Endothelial cell of umbilical vein (primary cell): ENCODE data around the gene ME3.

Source experiments
- EZH2 ChIP-seq: IDR thresholded peaks from 2 replicates; pipeline ENCODE4 v1.6.1; 2012; ENCODE audit warnings: borderline replicate concordance, low read depth, mild to moderate bottlenecking, moderate library complexity, low read length, inconsistent platforms; ENCODE audit not compliant: severe bottlenecking
- TF ChIP-seq, protein P1 (sequence below), 2 donors: IDR thresholded peaks; 1 replicate in 1 of 2; 2 replicates in 1 of 2; pipeline ENCODE4 v1.5.1; 2011; ENCODE audit warnings: low read length in 2 of 2, mild to moderate bottlenecking in 2 of 2, moderate library complexity in 2 of 2, control low read depth in 1 of 2, inconsistent platforms in 1 of 2, low read depth in 1 of 2; ENCODE audit not compliant: insufficient read depth in 1 of 2; ENCODE audit errors: extremely low read depth in 1 of 2

DNA sequence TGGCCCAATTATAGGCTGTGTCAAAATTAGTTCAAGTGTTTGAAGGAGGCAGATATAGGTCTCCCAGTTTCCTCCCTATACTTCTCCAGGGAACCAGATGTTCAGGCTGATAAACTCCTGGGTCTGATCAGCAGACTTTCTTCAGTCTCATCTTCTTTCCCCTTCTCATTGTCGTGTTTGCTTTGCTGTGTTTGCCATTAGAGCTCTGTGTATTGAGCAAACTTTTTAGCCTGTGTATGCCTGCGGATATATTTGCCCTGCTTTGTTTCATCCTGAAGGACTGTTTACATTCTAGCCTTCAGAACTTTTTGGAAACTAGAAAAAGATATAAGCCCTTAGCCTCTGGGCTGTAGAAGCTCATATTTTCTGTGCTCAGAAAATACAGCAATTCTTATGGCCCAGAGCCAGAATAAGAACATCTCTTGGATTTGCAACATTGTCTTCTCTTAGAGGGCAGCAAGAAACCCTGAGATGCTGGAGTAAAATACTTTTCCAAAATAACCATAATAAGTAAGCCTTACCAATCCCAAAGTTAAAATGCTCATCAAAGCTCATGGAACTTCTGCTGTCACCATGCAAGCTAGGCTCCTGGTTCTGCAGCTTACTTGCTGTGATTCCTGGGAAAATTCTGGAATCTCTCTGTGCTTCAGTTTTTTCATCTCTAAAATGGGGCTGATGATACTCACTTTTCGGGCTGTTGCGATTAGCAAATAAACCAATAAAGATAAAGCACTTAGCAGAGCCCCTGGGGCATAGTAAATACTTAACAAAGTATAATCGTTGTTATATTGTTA lies 34.1 kb upstream of the ME3 start:
- TF ChIP-seq, protein P1, sequence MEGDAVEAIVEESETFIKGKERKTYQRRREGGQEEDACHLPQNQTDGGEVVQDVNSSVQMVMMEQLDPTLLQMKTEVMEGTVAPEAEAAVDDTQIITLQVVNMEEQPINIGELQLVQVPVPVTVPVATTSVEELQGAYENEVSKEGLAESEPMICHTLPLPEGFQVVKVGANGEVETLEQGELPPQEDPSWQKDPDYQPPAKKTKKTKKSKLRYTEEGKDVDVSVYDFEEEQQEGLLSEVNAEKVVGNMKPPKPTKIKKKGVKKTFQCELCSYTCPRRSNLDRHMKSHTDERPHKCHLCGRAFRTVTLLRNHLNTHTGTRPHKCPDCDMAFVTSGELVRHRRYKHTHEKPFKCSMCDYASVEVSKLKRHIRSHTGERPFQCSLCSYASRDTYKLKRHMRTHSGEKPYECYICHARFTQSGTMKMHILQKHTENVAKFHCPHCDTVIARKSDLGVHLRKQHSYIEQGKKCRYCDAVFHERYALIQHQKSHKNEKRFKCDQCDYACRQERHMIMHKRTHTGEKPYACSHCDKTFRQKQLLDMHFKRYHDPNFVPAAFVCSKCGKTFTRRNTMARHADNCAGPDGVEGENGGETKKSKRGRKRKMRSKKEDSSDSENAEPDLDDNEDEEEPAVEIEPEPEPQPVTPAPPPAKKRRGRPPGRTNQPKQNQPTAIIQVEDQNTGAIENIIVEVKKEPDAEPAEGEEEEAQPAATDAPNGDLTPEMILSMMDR (IDR thresholded peaks at IDR 0.05; ENCODE audit: extremely low read depth in 1 of 2, insufficient read depth in 1 of 2, low read depth in 1 of 2, low read length in 2 of 2), result no peak
- no peak for TF ChIP-seq EZH2
